GM21390 (cell line): ENCODE measurements around the gene GABBR2.

Source experiments
- ATAC-seq: cut with Tn5 transposase; IDR thresholded peaks from one replicate; pipeline ENCODE4 v1.9.1; 2021; ENCODE audit not compliant: unreplicated experiment

Gene GABBR2

DNA sequence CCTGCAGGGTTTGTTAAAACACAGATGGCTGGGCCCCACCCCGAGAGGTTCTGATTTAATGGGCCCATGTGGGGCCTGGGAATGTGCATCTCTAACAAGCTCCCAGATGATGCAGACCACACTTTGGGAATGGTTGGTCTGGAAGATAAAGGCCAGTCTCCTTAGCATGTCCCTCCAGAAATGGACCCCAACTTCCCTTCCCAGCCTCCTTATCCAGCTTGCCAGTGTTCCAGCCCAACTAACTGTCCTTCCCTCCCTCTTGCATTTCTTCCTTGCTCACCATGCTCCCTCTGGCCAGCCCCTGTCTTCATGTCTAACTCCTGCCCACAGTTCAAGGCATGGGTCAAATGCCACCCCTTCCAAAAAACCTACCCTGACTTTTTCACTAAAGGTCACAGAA lies 257.2 kb downstream of the GABBR2 start:
- ATAC-seq: no peak

DNA sequence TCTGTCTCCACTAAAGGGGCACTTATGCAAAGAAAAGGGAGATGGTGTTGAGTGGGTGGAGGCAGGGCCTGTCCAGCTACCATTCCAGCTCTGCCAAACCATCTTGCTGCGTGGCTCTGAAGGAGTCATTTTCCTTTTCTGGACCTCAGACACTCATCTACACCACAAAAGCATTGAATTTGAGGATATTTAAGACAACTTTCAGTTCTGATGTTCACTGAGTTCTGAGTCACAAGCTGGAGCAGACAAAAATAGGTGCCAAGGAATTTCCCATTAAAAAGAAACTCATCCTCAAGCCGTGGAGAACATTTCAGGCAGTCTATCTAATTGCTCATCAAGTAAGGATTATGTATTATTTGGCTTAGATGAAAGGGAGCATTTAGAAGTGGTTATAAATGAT lies 258.2 kb downstream of the GABBR2 start:
- ATAC-seq: no peak

DNA sequence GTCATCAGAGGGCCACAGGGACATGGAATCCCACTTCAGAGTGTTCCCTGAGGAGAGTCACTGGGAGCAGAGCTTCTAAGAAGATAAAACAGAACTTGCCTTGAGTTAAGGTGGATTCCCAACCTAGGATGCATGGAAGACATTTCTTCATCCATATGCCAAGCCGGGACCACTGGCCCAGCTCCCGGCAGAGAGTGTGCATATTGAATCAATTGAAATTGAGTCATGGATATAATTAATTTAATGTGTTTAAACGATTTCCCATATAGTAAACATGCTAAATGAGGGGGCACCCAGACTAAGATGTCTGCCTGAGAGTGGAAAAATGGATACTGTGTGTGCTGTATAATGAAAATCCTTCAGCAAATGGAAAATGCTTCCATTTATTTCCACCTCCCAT lies 258.9 kb downstream of the GABBR2 start:
- ATAC-seq: no peak

DNA sequence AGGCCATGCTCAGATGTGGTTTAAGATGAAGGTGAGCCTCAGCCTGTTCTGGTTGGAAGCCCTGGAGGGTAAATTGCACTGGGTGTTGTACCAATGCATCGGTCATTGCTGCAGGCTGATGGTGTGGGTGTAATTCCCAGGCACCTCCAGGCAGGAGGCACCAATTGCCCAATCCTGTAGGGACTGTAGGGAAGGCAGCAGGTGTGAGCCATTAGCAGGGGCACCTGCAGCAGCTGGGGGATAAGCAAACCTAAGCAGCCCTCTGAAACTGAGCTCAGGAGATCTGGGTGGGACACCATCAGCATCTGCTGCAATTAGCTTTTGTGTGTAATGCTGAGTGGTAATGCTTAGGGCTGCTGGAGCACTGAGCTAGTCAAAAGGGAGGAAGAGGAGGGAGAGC lies 263.2 kb downstream of the GABBR2 start:
- no peak for ATAC-seq

DNA sequence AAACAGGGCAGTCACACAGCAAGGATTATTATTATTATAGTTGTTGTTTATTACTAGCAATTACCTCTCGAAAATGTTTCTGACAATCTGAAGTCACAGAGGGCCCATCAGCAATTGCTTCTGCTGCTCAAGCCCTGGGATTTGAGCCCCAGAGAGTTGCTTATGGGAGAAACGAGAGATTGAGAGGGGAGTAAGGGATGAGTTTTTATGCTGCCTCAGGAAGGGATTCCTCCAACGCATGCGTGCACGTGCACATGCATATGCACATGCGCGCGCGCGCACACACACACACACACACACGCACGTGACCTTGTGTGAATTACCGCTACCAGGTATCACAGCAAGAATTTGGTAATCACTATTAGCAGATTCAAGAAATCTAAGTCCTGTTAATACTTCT lies 264.1 kb downstream of the GABBR2 start:
- ATAC-seq: no peak

DNA sequence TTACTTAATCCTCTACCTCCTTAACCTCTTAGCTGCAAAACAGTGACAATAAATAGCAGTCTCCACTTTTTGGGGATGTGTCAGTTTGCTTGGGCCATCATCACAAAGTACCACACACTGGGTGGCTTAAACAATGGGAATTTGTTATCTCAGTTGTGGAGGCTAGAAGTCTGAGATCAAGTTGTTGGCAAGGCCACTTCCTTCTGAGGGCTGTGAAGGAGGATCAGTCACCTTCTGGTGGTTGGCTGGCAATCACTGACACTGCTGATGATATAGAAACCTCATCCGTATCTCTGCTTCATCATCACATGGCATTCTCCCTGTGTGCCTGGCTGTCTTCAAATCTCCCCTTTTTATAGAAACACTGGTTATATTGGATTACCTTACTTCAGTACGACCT lies 266.2 kb downstream of the GABBR2 start:
- ATAC-seq: no peak

DNA sequence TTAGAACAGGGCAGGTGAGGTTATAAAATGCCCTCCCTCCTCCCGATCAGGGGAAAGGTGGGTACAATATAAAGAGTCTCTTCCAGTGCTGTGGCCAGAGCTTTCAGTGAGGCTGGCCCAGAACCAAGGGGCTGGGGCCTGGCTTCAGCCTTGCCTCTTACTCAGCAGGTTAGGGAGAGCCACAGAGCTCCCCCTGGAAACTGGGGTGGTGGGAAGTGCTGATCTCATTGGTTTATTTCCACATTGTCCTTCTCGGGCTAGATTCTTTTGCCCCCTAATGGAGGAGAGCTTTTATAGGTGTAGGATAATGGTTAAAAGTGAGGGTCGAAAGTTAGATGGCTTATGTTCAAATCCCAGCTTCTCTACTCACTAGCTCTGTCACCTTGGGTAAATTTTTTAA lies 266.6 kb downstream of the GABBR2 start:
- ATAC-seq: no peak

DNA sequence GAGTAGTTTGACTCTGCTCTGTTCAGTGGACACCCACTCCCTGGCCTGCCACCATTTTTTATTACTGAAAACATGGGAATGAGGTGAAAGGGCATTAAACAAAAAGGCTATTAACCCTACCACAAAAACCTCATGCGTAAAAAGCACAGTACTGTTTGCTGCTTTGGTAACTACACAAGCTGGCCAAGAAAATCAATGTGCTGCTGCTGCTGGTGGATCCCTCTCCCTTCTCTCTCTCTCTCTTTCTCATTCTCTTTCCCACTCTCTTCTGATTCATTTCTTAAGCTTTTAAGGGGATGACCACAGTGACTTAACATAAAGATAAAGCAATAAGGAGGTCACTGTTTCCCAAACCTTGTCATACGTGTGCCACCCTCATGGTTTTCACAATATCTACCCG lies 270.1 kb downstream of the GABBR2 start:
- ATAC-seq: no peak

DNA sequence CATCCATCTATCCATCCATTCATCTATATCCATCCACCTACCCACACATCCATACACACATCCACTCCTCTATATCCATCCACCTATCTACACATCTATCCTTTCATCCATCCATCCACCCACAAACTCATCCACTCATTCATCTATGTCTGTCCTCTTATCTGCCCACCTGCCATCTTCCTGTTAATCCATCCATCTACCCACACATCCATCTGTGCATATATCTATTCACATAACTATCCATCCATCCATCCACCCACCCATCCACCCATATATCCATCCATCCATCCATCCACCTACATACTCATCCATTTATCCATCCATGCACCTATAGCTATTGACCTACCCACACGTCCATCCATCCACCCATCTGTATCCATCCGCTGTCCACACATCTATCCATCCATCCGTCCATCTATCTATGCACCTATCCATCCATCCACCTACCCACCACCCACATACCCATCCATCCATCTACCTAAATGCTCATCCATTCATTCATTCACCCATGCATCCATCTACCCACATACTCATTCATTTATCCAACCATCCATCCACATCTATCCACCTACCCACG lies 271.2 kb downstream of the GABBR2 start:
- ATAC-seq: no peak

DNA sequence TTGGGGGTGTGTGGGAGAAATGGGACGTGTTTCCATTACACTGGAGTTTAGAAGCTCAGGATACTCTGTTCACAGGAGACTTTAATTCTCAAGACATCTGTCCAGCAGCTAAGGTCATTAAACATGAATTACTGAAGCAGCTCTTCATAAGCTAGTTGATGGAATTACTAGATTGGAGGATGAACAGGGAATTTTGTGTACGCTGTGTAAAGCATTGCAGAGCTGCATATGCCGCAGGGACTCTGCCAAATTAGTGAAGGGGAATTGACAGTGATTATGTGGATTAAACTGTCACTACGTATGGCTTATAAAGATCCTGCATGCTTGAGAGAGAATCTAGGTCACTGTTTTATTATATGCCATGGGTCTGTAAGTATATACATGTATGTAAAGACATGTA lies 275.8 kb downstream of the GABBR2 start:
- no peak for ATAC-seq

DNA sequence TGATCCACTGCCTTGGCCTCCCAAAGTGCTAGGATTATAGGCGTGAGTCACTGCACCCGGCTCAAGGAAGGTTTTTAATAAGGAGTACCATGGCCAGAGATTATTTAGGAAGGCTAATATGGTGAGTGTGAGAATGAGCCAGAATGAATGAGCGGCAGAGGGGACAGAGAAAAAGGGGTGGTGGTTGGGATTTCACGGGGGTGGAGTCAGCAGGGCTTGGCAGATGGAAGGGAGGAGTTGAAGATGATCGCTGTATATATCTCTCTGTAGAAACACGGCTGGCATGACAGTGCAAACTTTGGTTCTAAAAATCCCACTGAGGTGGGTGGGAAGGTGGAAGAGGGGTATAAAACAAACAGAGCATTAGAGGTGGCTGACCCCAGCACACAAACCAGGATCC lies 276.6 kb downstream of the GABBR2 start:
- ATAC-seq: no peak

DNA sequence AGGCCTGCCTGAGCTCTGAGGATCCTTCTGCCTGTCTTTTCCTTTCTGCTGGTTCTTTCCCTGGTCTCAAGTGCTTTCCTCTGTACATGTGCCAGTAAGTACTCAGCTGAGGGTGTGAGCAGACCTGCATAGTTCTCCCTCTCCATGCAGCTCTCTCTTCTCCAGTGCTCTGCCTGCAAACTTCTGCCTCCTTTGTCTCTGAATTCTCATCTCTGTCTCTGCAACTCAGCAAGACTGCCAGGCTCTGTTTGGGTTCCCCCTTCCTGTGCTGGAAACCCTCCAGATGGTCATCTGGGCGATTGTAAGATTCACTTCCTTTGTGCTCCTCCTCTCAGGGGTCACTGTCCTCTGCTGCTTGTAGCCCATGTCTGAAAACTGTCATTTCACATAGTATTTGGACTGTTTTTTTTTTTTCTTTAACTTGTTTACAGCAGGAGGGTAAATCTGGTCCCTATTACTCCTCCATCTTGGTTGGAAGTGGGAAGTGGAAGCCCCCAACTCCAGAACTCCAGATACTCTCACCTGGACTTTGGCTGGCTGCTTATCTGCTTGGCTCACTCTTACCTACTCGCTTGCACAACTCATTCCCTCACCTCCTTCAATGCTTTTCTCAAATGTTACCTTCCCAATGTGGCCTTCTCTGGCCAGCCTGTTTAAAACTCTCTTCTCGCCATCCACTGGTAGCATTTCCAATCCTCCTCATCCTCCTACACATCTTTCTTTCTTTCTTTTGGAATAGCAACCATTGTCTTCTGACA lies 278.0 kb downstream of the GABBR2 start:
- no peak for ATAC-seq

DNA sequence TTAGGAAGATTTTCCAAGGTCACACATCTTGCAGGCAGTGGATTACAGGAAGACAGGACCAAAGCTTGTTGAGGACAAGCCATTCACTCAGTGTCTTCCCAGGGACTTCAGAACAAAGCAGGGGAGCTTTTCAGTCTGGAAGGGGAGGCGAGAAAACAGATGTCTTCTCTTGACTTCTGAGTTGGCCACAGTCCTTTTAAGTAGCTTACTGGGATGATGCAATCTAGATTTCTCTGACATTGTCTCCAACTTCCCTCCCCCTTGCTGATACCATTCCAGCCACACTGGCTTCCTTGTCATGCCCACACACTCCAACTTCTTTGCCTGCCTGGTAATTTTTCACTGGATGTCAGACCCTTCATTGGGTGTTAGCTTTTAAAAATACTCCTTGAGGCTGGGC lies 279.1 kb downstream of the GABBR2 start:
- no peak for ATAC-seq

DNA sequence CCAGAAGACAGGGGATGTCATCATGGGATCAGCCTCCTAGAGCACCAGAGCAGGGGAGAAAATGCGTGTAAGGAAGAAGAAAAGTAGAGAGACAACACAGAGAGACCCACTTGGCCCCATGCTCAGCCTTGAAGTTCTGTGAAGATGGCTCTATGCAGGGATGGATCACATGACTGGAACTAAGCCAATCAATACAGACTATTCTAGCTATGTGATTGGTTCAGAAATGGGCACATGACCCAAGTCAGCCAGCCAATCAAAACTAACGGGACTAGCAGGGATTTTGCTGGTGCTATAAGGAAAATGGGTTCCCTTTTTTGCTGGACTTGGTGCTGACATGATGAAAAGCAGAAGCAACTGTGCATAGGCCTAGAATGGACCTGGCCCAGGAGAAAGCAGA lies 280.3 kb downstream of the GABBR2 start:
- no peak for ATAC-seq

DNA sequence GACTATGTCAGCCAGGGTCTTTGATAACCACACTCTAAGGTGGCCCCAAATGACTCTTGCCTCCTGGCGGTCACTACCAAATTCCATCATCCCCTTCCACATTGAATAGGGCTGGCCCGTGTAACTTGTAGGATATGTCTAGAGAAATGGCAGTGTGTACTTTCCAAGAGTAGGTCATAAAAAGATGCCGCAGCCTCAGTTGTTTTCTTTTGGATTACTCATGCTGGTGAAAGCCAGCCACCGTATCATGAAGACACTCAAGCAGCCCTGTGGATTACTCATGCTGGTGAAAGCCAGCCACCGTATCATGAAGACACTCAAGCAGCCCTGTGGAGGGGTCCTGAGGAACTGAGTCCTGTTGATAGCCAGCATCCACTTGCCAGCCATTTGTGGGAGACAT lies 281.2 kb downstream of the GABBR2 start:
- no peak for ATAC-seq

DNA sequence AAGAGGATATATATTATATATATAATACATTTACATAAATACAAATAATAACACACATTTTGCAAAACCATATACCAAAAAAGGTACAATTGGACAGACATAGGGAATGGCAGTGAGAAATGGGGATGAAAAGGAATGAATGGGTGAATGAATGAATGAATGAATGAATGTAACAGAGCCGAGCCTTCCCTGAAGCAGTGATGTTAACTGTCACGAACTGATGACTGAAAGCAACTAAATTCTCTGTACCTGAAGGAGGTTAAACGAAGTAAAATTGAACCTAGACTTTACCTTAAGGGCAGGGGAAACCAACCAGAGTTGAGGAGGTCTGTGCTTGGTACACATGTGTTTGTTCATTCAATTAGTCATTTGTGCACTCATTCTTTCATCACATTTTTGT lies 283.7 kb downstream of the GABBR2 start:
- no peak for ATAC-seq

DNA sequence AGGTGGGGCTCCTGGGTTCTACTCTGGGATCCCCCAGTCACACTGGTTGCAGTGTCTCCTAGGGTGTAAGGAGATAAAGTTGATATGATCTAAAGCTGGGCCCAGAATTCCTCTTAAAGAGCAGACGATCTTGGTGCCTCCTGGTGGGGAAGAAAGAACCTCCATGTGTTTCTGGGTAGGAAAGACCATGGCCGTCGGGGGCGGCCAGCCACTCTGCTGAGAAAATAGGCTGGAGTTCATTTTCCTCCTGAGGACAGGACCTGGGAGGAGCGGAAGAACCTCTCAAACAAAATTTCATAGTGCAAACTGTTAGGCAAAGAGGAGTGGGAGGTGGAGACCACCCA lies 289.5 kb downstream of the GABBR2 start:
- ATAC-seq: no peak

DNA sequence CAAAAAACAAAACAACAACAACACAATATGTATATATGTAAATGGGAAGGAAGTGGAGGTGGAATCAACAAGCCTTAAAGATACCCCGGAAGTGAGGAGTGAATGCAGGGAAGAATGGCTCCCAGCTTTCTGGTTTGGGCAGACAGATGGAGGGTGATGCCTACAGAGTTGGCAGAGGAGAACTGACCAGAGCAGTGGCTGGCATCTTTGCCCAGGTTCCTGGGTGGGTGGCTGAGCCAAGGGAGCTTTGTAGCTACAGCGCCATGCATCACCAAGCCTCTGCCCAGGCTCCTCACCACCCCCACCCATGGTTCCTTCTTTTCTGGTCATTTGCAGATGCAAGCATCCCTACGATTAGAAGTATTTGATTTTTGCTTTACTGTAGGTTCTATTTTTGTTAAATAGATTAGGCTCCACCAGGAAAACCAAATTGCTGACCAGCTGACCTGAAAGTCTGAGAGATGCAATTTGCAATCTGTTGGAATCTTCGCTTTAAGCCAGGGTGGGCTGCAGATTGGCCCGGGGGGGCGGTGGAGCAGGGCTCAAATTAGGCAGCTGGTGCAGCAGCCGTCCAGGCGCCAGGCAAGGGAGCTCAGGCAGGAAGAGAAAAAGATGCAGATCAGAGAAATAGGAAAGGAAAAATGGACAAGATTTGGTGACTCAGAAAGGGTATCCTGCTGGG lies 290.0 kb downstream of the GABBR2 start:
- ATAC-seq: no peak

DNA sequence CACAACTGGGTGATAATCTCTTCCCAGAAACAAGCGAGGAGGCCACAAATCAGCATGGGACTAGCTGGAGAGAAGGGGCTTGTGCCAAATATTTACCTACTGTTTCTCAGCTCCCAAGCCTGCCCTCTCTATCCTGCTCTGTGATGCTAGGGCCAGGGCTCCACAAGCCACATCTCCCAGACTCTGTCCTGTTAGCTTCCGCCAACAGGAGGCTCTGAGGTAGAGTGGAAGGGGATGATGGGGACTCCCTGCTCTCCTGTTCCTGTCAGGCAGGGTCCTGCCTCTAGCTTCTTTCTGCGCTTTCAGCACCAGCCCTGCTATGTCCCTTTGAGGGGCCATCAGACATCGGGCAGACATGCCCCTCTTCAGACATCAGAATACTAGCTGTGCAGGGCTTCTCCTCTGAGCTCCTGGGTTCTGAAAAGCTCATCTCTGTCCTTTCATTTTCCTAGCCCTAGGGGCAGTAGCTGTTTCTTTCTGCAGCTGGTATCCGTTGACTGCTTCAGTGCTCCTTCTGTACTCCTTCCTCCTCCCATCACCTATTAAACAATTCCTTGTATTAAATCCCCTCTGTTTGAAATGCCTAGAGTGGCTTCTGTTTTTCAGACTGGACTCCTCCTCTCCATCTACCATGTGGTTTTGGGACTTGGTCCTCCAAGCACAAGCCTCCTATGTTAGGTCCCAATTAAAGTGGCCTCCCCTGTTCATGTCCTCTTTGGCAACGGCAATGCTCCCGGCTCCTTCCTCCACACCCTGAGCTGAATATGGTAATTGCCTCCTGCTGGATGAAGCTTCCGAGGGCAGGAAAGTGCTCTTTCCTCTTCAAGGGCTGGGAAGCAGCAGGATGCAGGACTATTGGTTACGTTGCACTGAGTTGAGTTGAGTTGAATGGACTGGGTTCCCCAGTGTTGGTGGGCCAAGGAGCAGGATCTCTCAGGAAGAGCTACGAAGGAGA lies 292.2 kb downstream of the GABBR2 start:
- no peak for ATAC-seq

DNA sequence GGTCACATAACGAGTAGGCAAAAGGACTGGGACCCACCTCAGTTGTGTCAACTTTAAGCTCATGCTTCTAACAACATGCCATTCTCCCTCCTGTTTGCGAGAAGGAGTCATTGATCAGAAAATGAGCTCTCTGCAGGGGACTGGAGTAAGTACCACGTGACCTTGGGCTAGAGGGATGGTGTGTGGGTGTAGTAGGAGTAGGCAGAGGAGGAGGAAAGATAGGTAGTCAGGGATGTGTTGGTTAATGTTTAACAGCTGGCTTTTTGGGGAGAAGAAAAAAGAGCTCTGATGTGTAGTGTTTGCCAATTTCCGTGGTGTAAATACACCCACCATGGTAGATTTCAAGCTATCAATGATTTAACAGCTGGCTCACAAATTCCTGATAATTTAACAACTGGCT lies 293.0 kb downstream of the GABBR2 start:
- ATAC-seq: no peak

DNA sequence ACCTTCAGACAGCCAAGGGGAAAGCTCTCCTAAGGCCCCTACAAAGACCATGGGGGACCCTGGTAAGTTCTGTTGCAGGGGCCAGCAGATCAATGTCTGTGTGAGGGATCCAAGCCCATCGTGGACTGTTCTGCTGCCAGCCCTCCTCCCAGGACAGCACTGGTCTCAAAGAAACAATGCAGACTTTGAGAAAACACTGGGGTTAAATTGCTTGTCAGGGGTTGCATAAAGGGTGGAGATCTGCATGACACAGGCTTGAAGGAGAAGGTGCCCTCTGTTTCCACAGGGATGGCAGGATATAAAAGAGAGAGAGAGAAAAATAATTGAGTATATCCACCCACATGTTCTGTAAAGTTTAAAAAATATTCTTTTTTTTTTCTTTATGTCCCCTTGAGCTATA lies 295.7 kb downstream of the GABBR2 start:
- no peak for ATAC-seq
